ENCODE measurements around the gene FAM107B. TPM values are rescaled to one million over a fixed set of nuclear protein-coding genes. Genes with fewer than 3 reads are reported as not detected.

FAM107B gene
- total and polyA plus RNA-seq, 2 of the 8 experiments (the other 6 are each of a cell fraction or from before 2014, with no cell fraction given) = 7.5 to 28.1 TPM

GRCh38 chr10:14595526-14596182, 179.0 kb downstream of the FAM107B start:
- Histone ChIP-seq H4K20me1 (replicated peaks in 1 of 2; ENCODE audit: control insufficient read depth in 1 of 2, insufficient read depth in 2 of 2, low read length in 2 of 2) (peaks cover 0 to 3% of the 10 kb centered on the region in 2 experiments), H2BK5ac (ENCODE audit: low read depth, low read length) (no peak overlapping the region), H2BK12ac (ENCODE audit: low read depth, low read length) (no peak overlapping the region), H3K9me3 (ENCODE audit: insufficient read depth in 2 of 2, low read depth in 1 of 2, low read length in 1 of 2) (no peaks in the 10 kb centered on the region), H3K4ac (replicated peaks; ENCODE audit: insufficient read length, low read depth, low read length) (no peak overlapping the region), H3K4me1 (replicated peaks in 1 of 4; ENCODE audit: control insufficient read depth in 3 of 4, insufficient read depth in 4 of 4, low read length in 3 of 4) (no peaks in the 10 kb centered on the region; a peak in 3 of 7 replicates), H4K91ac (replicated peaks; ENCODE audit: insufficient read length, low read length) (no peak overlapping the region), H2AFZ (ENCODE audit: low read length) (no peak overlapping the region), H3K23me2 (ENCODE audit: low read depth, low read length) (no peaks in the 10 kb centered on the region), H3K56ac (replicated peaks; ENCODE audit: insufficient read length, low read depth, low read length) (no peak overlapping the region), H3K27ac (ENCODE audit: low read depth, low read length) (no peak overlapping the region), H3K14ac (ENCODE audit: insufficient read length) (no peak overlapping the region), H3K18ac (ENCODE audit: extremely low read depth, low read length) (no peak overlapping the region), H3K4me3 (ENCODE audit: extremely low read depth in 1 of 4, insufficient read depth in 2 of 4, low read depth in 3 of 4, low read length in 4 of 4) (no peak overlapping the region), H4K5ac (ENCODE audit: insufficient read length, low read depth, low read length) (no peak overlapping the region), H2BK20ac (ENCODE audit: low read length) (no peak overlapping the region), H4K8ac (ENCODE audit: extremely low read depth, insufficient read depth, low read length) (no peak overlapping the region), H3K79me1 (ENCODE audit: low read depth, low read length) (peaks cover 11% of the 10 kb centered on the region), H3K4me2 (ENCODE audit: insufficient read depth in 1 of 2, low read depth in 2 of 2, low read length in 2 of 2) (no peak overlapping the region), H3K79me2 (ENCODE audit: control insufficient read depth in 1 of 2, insufficient read depth in 2 of 2, low read length in 2 of 2) (peaks cover 0 to 25% of the 10 kb centered on the region in 2 experiments; a peak in 3 of 4 replicates), H3K23ac (ENCODE audit: insufficient read length) (no peak overlapping the region), H3K27me3 (replicated peaks in 1 of 4; ENCODE audit: control insufficient read depth in 3 of 4, extremely low read depth in 1 of 4, insufficient read depth in 3 of 4, low read length in 3 of 4) (no peaks in the 10 kb centered on the region), H3K36me3 (ENCODE audit: control insufficient read depth in 2 of 4, insufficient read depth in 4 of 4, low read length in 3 of 4) (no peaks in the 10 kb centered on the region), H2BK120ac (replicated peaks; ENCODE audit: low read depth, low read length) (no peak overlapping the region), H2BK15ac (ENCODE audit: low read length) (no peak overlapping the region), H3K9ac (replicated peaks in 1 of 4; ENCODE audit: extremely low read depth in 1 of 4, low read depth in 3 of 4, low read length in 3 of 4) (no peak overlapping the region), H2AK5ac (ENCODE audit: low read depth, low read length) (no peak overlapping the region)
- DNase-seq (ENCODE audit: low read depth in 1 of 2, low spot score in 2 of 2) (no peak), FAIRE-seq (no peak)
- ChIA-PET CTCF (ENCODE audit: partially characterized antibody) (no interaction called here), POLR2A (ENCODE audit: partially characterized antibody) (interaction anchor here (0.7 to 1.5 kb wide), 2 partner anchors 14 to 242 kb away, joined by 3 read pairs; partner anchors contain the start of genes CDNF, HSPA14 and MSANTD7)
- WGBS, 2 experiments (ENCODE audit: extremely low coverage in 1 of 2, insufficient coverage in 1 of 2, insufficient read length in 1 of 2, insufficient replicate concordance in 2 of 2, low coverage in 1 of 2, low lambda C conversion rate in 2 of 2, missing lambda C conversion rate in 1 of 2) = 96% methylated on average over 11 of the region's 11 CpGs; no CpG with 5 or more reads in 1 of the 2 experiments
- TF ChIP-seq KDM4A (IDR thresholded peaks at IDR 0.05; ENCODE audit: low read depth, low read length, severe bottlenecking) = no peak
- no peak for TF ChIP-seq E2F6 (IDR thresholded peaks at IDR 0.05)
- TF ChIP-seq TAF1 (IDR thresholded peaks at IDR 0.05; ENCODE audit: low read depth, low read length) = no peak
- no peak for TF ChIP-seq HDAC6 (IDR thresholded peaks at IDR 0.05; ENCODE audit: low read depth, low read length)
- TF ChIP-seq CBX5 (IDR thresholded peaks at IDR 0.05; ENCODE audit: low read depth, low read length) = no peak
- no peak for TF ChIP-seq RBBP5 (IDR thresholded peaks at IDR 0.05; ENCODE audit: borderline replicate concordance, low read depth, low read length)
- no peak for TF ChIP-seq ATF2 (IDR thresholded peaks at IDR 0.05; ENCODE audit: low read length)

Measured in H1 (cell line).